ENCODE data around the gene CSNK1E.

Gene CSNK1E

DNA sequence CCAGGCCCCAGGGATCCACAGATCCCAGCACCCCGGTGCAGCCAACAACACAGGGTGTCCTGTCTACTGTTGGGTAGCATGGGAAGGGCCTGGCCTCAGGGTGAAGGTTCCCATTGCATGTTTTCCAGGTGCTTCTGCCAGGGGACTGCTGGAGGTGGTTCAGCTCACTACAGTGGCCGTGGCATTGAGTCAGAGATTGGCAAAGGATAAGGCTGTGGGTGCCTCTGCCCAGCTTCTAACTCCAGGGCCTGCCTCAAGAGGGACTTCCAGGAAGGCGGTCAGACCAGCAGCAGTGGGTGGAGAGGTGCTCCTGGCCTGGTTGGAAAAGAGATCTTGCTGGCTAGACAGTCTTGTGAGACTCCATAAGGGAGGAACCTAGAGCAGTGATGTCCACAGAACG, 20.9 kb downstream of the CSNK1E start:
- Mint-ChIP-seq H3K27me3 (ENCODE audit: low read depth, poor library complexity) (no peaks in the 10 kb centered on the region), H3K36me3 (ENCODE audit: low read depth) (peaks cover 49% of the 10 kb centered on the region), H3K4me3 (no peak overlapping the region), H3K9me3 (no peaks in the 10 kb centered on the region), H3K4me1 (no peaks in the 10 kb centered on the region), H3K27ac (no peak overlapping the region)
- TF ChIP-seq, protein P1, sequence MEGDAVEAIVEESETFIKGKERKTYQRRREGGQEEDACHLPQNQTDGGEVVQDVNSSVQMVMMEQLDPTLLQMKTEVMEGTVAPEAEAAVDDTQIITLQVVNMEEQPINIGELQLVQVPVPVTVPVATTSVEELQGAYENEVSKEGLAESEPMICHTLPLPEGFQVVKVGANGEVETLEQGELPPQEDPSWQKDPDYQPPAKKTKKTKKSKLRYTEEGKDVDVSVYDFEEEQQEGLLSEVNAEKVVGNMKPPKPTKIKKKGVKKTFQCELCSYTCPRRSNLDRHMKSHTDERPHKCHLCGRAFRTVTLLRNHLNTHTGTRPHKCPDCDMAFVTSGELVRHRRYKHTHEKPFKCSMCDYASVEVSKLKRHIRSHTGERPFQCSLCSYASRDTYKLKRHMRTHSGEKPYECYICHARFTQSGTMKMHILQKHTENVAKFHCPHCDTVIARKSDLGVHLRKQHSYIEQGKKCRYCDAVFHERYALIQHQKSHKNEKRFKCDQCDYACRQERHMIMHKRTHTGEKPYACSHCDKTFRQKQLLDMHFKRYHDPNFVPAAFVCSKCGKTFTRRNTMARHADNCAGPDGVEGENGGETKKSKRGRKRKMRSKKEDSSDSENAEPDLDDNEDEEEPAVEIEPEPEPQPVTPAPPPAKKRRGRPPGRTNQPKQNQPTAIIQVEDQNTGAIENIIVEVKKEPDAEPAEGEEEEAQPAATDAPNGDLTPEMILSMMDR (IDR thresholded peaks at IDR 0.05): no peak
- DNase-seq: no peak

- no peaks in the 10 kb centered on the region for H3K4me1 Mint-ChIP-seq
- H3K27ac Mint-ChIP-seq: no peak overlapping the region
- no peaks in the 10 kb centered on the region for H3K9me3 Mint-ChIP-seq
- TF ChIP-seq, protein P1 (IDR thresholded peaks at IDR 0.05): no peak
- no peaks in the 10 kb centered on the region for H3K27me3 Mint-ChIP-seq (ENCODE audit: low read depth, poor library complexity)
- no peak overlapping the region for H3K4me3 Mint-ChIP-seq
- H3K36me3 Mint-ChIP-seq (ENCODE audit: low read depth): peaks cover 48% of the 10 kb centered on the region
- no peak for DNase-seq
Measured at GRCh38 chr22:38295863-38296262, 21.4 kb downstream of the CSNK1E start.

GRCh38 chr22:38295339-38295738, 21.9 kb downstream of the CSNK1E start:
- Mint-ChIP-seq H3K9me3 (no peaks in the 10 kb centered on the region), H3K27ac (no peak overlapping the region), H3K27me3 (ENCODE audit: low read depth, poor library complexity) (no peaks in the 10 kb centered on the region), H3K4me3 (no peak overlapping the region), H3K36me3 (ENCODE audit: low read depth) (peaks cover 45% of the 10 kb centered on the region), H3K4me1 (no peaks in the 10 kb centered on the region)
- TF ChIP-seq, protein P1 (IDR thresholded peaks at IDR 0.05): no peak
- DNase-seq: no peak

- no peak for DNase-seq
- Mint-ChIP-seq H3K4me1 (no peaks in the 10 kb centered on the region), H3K4me3 (no peak overlapping the region), H3K9me3 (no peaks in the 10 kb centered on the region), H3K27me3 (ENCODE audit: low read depth, poor library complexity) (no peaks in the 10 kb centered on the region), H3K27ac (no peak overlapping the region), H3K36me3 (ENCODE audit: low read depth) (peaks cover 38% of the 10 kb centered on the region)
- TF ChIP-seq, protein P1 (IDR thresholded peaks at IDR 0.05): no peak
Measured at GRCh38 chr22:38294193-38294592, 23.0 kb downstream of the CSNK1E start.

- TF ChIP-seq, protein P1 (IDR thresholded peaks at IDR 0.05): no peak
- Mint-ChIP-seq H3K4me1 (no peaks in the 10 kb centered on the region), H3K9me3 (no peaks in the 10 kb centered on the region), H3K27ac (peak overlapping the region; percentile 96), H3K36me3 (ENCODE audit: low read depth) (peaks cover 35% of the 10 kb centered on the region), H3K27me3 (ENCODE audit: low read depth, poor library complexity) (no peaks in the 10 kb centered on the region), H3K4me3 (no peak overlapping the region)
- no peak for DNase-seq
Measured at GRCh38 chr22:38292694-38293093, 24.5 kb downstream of the CSNK1E start.

GRCh38 chr22:38291201-38291777, 25.9 kb downstream of the CSNK1E start:
- Mint-ChIP-seq H3K27me3 (ENCODE audit: low read depth, poor library complexity) (no peaks in the 10 kb centered on the region), H3K27ac (peak overlapping the region; percentile 97), H3K4me1 (peaks cover 12% of the 10 kb centered on the region), H3K4me3 (no peak overlapping the region), H3K9me3 (no peaks in the 10 kb centered on the region), H3K36me3 (ENCODE audit: low read depth) (peaks cover 24% of the 10 kb centered on the region)
- DNase-seq: no peak
- TF ChIP-seq, protein P1 (IDR thresholded peaks at IDR 0.05): no peak

Measured in nephron progenitor cell (in vitro differentiated cells).